Naive thymus-derived CD4-positive, alpha-beta T cell (primary cell): ENCODE data around the gene APBB1IP. TPM values are rescaled to one million over a fixed set of nuclear protein-coding genes. Genes with fewer than 3 reads are reported as not detected.
"Not testable (repeated sequence)": the region's sequence is repeated elsewhere in the genome, so short reads cannot be mapped to it uniquely, and the experiment has no call there.

Source experiments
- ATAC-seq: fragments of 150-1000 bp; cut with Tn5 transposase; 2 replicates; pipeline ENCODE4 v1.10.0; 2021; ENCODE audit warnings: mild to moderate bottlenecking, moderate library complexity
- CTCF ChIA-PET: fragments of 350-600 bp; sonication (Branson Sonifier 250); formaldehyde crosslinking; loops from one replicate; lab custom pipeline; 2021; ENCODE audit warnings: antibody characterized with exemption; lab: Charles Lee
- POLR2A ChIA-PET: fragments of 350-600 bp; sonication (Branson Sonifier 250); formaldehyde crosslinking; loops from one replicate; lab custom pipeline; 2021; ENCODE audit warnings: antibody characterized with exemption, inconsistent platforms; lab: Charles Lee
- DNase-seq, 9 donors: peaks; one replicate each; pipeline versions ENCODE4 v3.0.0 to v3.0.0-alpha.2; 2020 to 2022; ENCODE audit warnings: mixed read lengths in 1 of 9
- H3K27ac ChIP-seq: one replicate; pipeline ENCODE4 v1.7.0; 2013; ENCODE audit warnings: mild to moderate bottlenecking, low read depth, low read length, moderate library complexity
- H3K27me3 ChIP-seq, 2 donors: one replicate each; pipeline ENCODE4 v1.7.0; 2013; ENCODE audit warnings: low read length in 2 of 2, mild to moderate bottlenecking in 2 of 2, moderate library complexity in 2 of 2; ENCODE audit not compliant: control insufficient read depth in 2 of 2, insufficient read depth in 2 of 2
- H3K36me3 ChIP-seq, 3 experiments: 1 replicate in 2 of 3; 2 replicates in 1 of 3; pipeline ENCODE4 v1.7.0; 2013; ENCODE audit warnings: low read length in 3 of 3, mild to moderate bottlenecking in 3 of 3, moderate library complexity in 1 of 3; ENCODE audit not compliant: insufficient read depth in 3 of 3, control insufficient read depth in 2 of 3
- H3K4me1 ChIP-seq, 2 donors: one replicate each; pipeline ENCODE4 v1.7.0; 2013; ENCODE audit warnings: low read length in 2 of 2, mild to moderate bottlenecking in 2 of 2, moderate library complexity in 1 of 2; ENCODE audit not compliant: control insufficient read depth in 2 of 2, insufficient read depth in 2 of 2
- H3K4me3 ChIP-seq: 2 replicates; pipeline ENCODE4 v1.7.0; 2013; ENCODE audit warnings: mild to moderate bottlenecking, low read length
- H3K9me3 ChIP-seq, 3 experiments: 1 replicate in 2 of 3; 2 replicates in 1 of 3; pipeline ENCODE4 v1.7.0; 2013; ENCODE audit warnings: low read length in 3 of 3; ENCODE audit not compliant: control insufficient read depth in 2 of 3
- H3K27ac Mint-ChIP-seq, 9 donors: one replicate each; pipeline ENCODE4 v1.8.0; 2020 to 2022; ENCODE audit warnings: mixed read lengths in 9 of 9, mild to moderate bottlenecking in 8 of 9, moderate library complexity in 5 of 9, inconsistent platforms in 2 of 9
- H3K27me3 Mint-ChIP-seq, 5 donors: one replicate each; pipeline ENCODE4 v1.8.0; 2021 to 2022; ENCODE audit warnings: mixed read lengths in 5 of 5, mild to moderate bottlenecking in 1 of 5
- H3K36me3 Mint-ChIP-seq, 5 donors: one replicate each; pipeline ENCODE4 v1.8.0; 2020 to 2022; ENCODE audit warnings: mixed read lengths in 5 of 5, mild to moderate bottlenecking in 3 of 5, inconsistent platforms in 1 of 5
- H3K4me1 Mint-ChIP-seq, 7 donors: one replicate each; pipeline ENCODE4 v1.8.0; 2020 to 2022; ENCODE audit warnings: mixed read lengths in 7 of 7, mild to moderate bottlenecking in 3 of 7, inconsistent platforms in 1 of 7
- H3K4me3 Mint-ChIP-seq, 10 donors: one replicate each; pipeline ENCODE4 v1.8.0; 2020 to 2022; ENCODE audit warnings: mild to moderate bottlenecking in 10 of 10, mixed read lengths in 10 of 10, moderate library complexity in 6 of 10, inconsistent platforms in 2 of 10
- H3K9me3 Mint-ChIP-seq, 11 donors: one replicate each; pipeline ENCODE4 v1.8.0; 2020 to 2022; ENCODE audit warnings: mixed read lengths in 11 of 11, mild to moderate bottlenecking in 4 of 11, inconsistent platforms in 1 of 11, moderate library complexity in 1 of 11
- intact Hi-C, 2 donors: fragments of 100-400 bp; cut with micrococcal nuclease; formaldehyde crosslinking; loops; one replicate each; pipeline ENCODE4 v1.15.1; 2023
- polyA plus RNA-seq, 2 donors: library from polyadenylated mRNA; unstranded; fragments of 300-500 nt; fragmentation: Illumina TruSeq; gene quantifications; one replicate each; pipeline ENCODE4 v1.2.3, GENCODE V29; 2021
- total RNA-seq, 6 experiments: library from RNA in 5 of 6; stranded (reverse) in 5 of 6; gene quantifications; 1 replicate in 5 of 6; 2 replicates in 1 of 6; pipeline ENCODE4 v1.2.3 and lab custom pipeline; 2021 to 2026

The APBB1IP gene, protein sequence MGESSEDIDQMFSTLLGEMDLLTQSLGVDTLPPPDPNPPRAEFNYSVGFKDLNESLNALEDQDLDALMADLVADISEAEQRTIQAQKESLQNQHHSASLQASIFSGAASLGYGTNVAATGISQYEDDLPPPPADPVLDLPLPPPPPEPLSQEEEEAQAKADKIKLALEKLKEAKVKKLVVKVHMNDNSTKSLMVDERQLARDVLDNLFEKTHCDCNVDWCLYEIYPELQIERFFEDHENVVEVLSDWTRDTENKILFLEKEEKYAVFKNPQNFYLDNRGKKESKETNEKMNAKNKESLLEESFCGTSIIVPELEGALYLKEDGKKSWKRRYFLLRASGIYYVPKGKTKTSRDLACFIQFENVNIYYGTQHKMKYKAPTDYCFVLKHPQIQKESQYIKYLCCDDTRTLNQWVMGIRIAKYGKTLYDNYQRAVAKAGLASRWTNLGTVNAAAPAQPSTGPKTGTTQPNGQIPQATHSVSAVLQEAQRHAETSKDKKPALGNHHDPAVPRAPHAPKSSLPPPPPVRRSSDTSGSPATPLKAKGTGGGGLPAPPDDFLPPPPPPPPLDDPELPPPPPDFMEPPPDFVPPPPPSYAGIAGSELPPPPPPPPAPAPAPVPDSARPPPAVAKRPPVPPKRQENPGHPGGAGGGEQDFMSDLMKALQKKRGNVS
- total RNA-seq (100 to 1,000 TPM in 1 of 5 experiments, 10 to 100 TPM in 4; 64.7 to 101 (median 88.0) TPM), polyA plus RNA-seq (10 to 100 TPM; 60.2 to 70.5 TPM), total RNA-seq (lab: John Stamatoyannopoulos, UW) (73.2 reads per million, percentile 79 among the genes with 10 or more reads in this experiment)

DNA sequence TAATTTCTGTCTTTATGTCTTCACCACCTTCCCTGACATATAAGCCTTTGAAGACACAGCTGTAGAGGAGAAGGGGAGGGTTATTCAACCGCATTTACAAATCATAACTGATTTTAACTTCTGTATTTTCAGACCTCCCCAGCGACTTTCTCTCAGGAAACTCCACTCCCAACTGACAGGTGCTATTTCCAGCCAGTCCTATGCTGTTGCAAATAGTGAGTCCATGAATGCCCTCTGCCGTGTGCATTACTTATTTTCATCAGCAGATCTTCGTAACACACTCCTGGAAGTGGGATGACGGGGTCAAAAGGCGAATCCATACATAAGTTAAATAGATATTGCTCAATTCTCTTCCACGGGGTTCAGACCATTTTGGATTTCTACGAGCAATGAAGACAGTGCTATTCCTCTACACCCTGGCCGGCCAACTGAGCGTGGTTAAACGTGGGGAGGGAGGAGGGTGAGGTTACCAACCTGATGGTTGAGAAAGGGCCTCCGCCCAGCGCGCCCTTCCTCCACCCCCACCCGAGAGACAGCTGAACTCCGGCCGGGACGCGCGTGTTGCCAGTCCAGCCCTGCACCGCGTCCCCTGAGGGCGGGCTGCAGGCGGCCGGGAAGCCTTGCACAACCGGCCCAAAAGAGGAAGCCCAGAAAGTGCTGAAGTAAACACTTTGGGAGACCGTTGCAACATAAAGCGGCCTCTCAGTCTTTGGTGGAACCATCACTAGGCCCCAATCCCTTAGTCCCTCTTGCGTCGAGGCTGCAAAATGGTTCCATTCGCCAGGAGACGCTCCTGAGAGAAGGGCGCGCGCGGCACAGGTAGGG is at the start of gene APBB1IP:
TSS of gene APBB1IP (plus strand) at position 705 of the 825 bp plus-strand sequence. CDS start 53,986 bp downstream, outside the sequence.
- H3K27me3 Mint-ChIP-seq: no peaks in the 10 kb centered on the region
- peak within 1 kb of the TSS; percentile 95 for H3K4me3 ChIP-seq
- ATAC-seq: peak; percentile 73
- DNase-seq: peak; percentile 24 to 60 (median 47)
- H3K4me3 Mint-ChIP-seq: peak within 1 kb of the TSS; percentile 80 to 98 (median 95)
- ChIA-PET POLR2A (interaction anchor here (0.8 to 3.8 kb wide), 15 partner anchors 10 to 76 kb away, joined by 3 to 16 read pairs (median 6); no protein-coding TSS in a partner anchor), CTCF (interaction anchor here (0.6 to 1.2 kb wide), 4 partner anchors 78 to 259 kb away, joined by 3 to 4 read pairs (median 4); no protein-coding TSS in a partner anchor)
- H3K27me3 ChIP-seq: no peaks in the 10 kb centered on the region
- H3K27ac Mint-ChIP-seq: peak within 1 kb of the TSS; percentile 91 to 98 (median 97)
- peaks cover 0 to 7% (median 0%) of the 10 kb centered on the region in 3 experiments for H3K36me3 ChIP-seq
- H3K9me3 Mint-ChIP-seq: peaks cover 0 to 8% (median 0%) of the 10 kb centered on the region in 11 donors
- peaks cover 0 to 13% (median 5%) of the 10 kb centered on the region in 5 donors for H3K36me3 Mint-ChIP-seq
- no peaks in the 10 kb centered on the region for H3K9me3 ChIP-seq
- intact Hi-C loops: loop anchor here (1.0 to 5.0 kb wide), 17 partner anchors 30 to 1421 kb away; partner anchors contain the start of genes ABI1 (in 2 of the 2), PDSS1 (in 2 of the 2), ACBD5 (in 1 of the 2) and ANKRD26 (in 1 of the 2)
- peaks cover 16 to 35% of the 10 kb centered on the region in 2 donors for H3K4me1 ChIP-seq
- H3K27ac ChIP-seq: peak within 1 kb of the TSS; percentile 91
- H3K4me1 Mint-ChIP-seq: peaks cover 40 to 62% (median 57%) of the 10 kb centered on the region in 7 donors

GRCh38 chr10:26389533-26389932 is 48.6 kb upstream of the APBB1IP start:
- Histone ChIP-seq H3K27me3 (peaks cover 0 to 3% of the 10 kb centered on the region in 2 donors), H3K4me1 (peaks cover 0 to 8% of the 10 kb centered on the region in 2 donors), H3K4me3 (no peak overlapping the region), H3K36me3 (no peaks in the 10 kb centered on the region), H3K9me3 (no peaks in the 10 kb centered on the region), H3K27ac (no peak overlapping the region)
- Mint-ChIP-seq H3K27me3 (peaks cover 8 to 27% (median 18%) of the 10 kb centered on the region in 5 donors), H3K4me3 (no peak overlapping the region), H3K27ac (peak overlapping the region in 1 of 9 donors; percentile 51), H3K9me3 (peaks cover 0 to 6% (median 3%) of the 10 kb centered on the region in 11 donors), H3K36me3 (peaks cover 0 to 4% (median 0%) of the 10 kb centered on the region in 5 donors), H3K4me1 (peaks cover 0 to 14% (median 8%) of the 10 kb centered on the region in 7 donors)
- intact Hi-C loops: no loop called here
- ChIA-PET CTCF (no interaction called here), POLR2A (no interaction called here)
- ATAC-seq (no peak), DNase-seq (no peak)

DNA sequence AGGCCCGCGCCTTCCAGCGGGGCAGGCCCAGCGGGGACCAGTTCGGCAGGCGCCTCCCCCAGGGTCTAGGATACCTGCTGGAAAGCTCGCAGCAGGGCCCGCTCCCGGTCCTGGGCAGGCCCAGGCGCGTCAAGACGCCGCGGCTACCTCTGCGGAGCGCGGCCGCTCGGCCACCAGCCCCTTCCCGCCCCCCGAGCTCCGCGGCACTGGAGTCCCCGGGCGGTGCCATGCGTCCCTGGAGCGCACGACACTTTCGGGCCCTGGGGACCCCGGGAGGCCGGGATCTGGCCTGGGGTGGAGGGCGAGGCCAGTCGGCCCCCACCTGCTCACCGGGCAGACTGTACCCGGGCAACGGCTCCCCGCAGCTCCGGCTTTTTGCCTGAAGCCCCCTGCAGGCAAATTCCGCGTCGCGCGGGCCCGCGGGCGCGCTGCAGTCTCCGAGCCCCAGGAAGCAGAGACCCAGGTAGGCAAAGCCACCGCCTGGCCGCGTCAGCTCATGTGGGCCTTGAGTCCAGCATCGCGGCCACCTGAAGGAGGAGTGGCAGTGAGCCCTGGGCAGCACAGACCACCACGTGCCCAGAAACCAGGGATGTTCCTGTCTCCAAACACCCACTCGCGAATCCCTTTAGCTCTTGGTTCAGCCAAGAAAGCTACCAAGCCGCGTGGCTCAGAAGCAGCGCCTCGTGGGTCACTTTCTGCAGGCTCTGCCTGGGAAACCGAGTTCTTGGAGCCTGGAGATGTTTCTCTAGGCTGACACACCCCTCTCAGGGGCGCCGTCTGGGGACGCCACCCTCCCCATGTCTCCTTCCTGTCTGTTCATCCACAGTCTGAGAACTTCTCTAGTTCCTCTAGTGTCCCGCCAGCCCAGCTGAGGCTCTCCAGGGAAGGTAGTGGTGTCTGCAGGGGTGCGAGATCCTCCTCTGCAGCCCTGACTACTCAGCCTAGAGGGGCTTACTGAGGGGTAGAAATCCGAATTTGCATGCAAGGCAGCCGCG is 46.1 kb upstream of the APBB1IP start:
- Mint-ChIP-seq H3K4me1 (peaks cover 0 to 13% (median 8%) of the 10 kb centered on the region in 7 donors), H3K9me3 (peaks cover 0 to 6% (median 3%) of the 10 kb centered on the region in 11 donors), H3K4me3 (peak overlapping the region in 9 of 10 donors; percentile 49 to 74 (median 66)), H3K27me3 (peaks cover 8 to 30% (median 18%) of the 10 kb centered on the region in 5 donors), H3K27ac (no peak overlapping the region), H3K36me3 (peaks cover 0 to 4% (median 0%) of the 10 kb centered on the region in 5 donors)
- H3K27ac ChIP-seq: no peak overlapping the region
- peak; percentile 70 for ATAC-seq
- no peaks in the 10 kb centered on the region for H3K9me3 ChIP-seq
- peak overlapping the region; percentile 33 for H3K4me3 ChIP-seq
- intact Hi-C loops: loop anchor here in 1 of 2 donors (5.0 kb wide), 1 partner anchor 45 kb away; the partner anchor contains the start of gene APBB1IP
- H3K27me3 ChIP-seq: peaks cover 0 to 3% of the 10 kb centered on the region in 2 donors
- ChIA-PET CTCF (interaction anchor here (0.6 kb wide), 1 partner anchor 183 kb away, joined by 3 read pairs; no protein-coding TSS in a partner anchor), POLR2A (interaction anchor here (0.7 kb wide), 1 partner anchor 97 kb away, joined by 4 read pairs; no protein-coding TSS in a partner anchor)
- no peaks in the 10 kb centered on the region for H3K36me3 ChIP-seq
- H3K4me1 ChIP-seq: peaks cover 0 to 8% of the 10 kb centered on the region in 2 donors
- DNase-seq: peak in 5 of 9 donors; percentile 11 to 30 (median 13)

GRCh38 chr10:26398353-26398752 is 39.8 kb upstream of the APBB1IP start:
- H3K9me3 ChIP-seq, H3K4me3 Mint-ChIP-seq, H3K9me3 Mint-ChIP-seq, CTCF ChIA-PET, H3K4me1 Mint-ChIP-seq, H3K36me3 Mint-ChIP-seq, H3K4me1 ChIP-seq, H3K27ac ChIP-seq, H3K36me3 ChIP-seq, intact Hi-C loops, DNase-seq, ATAC-seq, H3K27me3 ChIP-seq, H3K4me3 ChIP-seq: not testable (repeated sequence)
- Mint-ChIP-seq H3K27me3 (peaks cover 0 to 17% (median 0%) of the 10 kb centered on the region in 5 donors), H3K27ac (peak overlapping the region in 1 of 9 donors; percentile 62)
- POLR2A ChIA-PET: interaction anchor here (0.7 kb wide), 1 partner anchor 129 kb away, joined by 3 read pairs; no protein-coding TSS in a partner anchor

GRCh38 chr10:26407406-26407969 is 30.7 kb upstream of the APBB1IP start:
- ATAC-seq (peak; percentile 84), DNase-seq (peak in 2 of 9 donors; percentile 2 to 7)
- Histone ChIP-seq H3K4me1 (no peaks in the 10 kb centered on the region), H3K4me3 (no peak overlapping the region), H3K9me3 (no peaks in the 10 kb centered on the region), H3K27ac (no peak overlapping the region), H3K36me3 (no peaks in the 10 kb centered on the region), H3K27me3 (no peaks in the 10 kb centered on the region)
- Mint-ChIP-seq H3K9me3 (peaks cover 0 to 12% (median 2%) of the 10 kb centered on the region in 11 donors), H3K27me3 (peaks cover 0 to 19% (median 0%) of the 10 kb centered on the region in 5 donors), H3K27ac (peak overlapping the region in 1 of 9 donors; percentile 10), H3K4me1 (peaks cover 0 to 7% (median 3%) of the 10 kb centered on the region in 7 donors), H3K36me3 (peaks cover 0 to 13% (median 8%) of the 10 kb centered on the region in 5 donors), H3K4me3 (no peak overlapping the region)
- ChIA-PET POLR2A (no interaction called here), CTCF (no interaction called here)
- intact Hi-C loops: no loop called here
